ENCODE data around the gene NBPF1.

DNA sequence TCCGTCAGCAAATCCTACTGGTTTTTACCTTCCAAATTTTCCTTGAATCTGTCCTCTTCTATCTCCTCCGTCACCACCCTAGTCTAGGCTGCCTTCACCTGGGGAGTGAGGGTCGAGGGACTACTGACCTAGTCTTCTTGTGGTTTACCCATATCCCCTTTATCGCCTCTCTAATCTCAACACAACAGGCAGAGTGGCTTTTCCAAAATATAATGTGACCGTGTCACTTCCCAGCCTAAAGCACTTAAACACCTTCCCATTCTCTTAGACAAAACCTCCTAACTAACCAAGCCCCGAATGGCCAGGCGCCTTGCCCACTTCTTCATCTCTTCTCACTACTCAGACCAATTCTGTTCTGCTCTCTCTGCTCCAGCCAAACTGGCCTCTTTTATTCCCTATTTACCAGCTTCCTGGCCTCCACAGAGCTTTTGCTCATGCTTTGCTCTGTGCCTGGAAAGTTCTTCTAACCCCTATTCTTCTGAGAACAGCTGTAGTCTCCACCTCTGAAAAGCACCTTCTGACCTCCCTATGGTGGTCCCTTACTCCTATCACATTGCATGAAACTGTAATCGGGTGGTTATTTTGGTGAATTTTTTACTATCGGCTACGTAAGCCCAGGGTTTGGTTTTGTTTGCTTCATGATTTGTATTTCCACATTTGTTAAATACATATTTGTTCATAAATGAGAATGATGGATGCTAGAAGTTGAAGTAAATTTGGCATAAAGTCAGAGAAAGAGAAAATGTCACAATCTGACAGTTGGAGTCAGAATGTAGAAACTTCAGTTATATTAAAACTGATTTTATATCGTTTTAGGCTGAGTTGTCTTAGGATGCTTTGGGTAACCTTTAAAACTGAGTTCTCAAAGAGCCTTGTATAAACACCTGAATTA, 1.2 kb upstream of the NBPF1 start:
- no peak for TF ChIP-seq SP1 (IDR thresholded peaks at IDR 0.05)
- TF ChIP-seq ARNT (IDR thresholded peaks at IDR 0.05): no peak
- TF ChIP-seq FOXA1 (IDR thresholded peaks at IDR 0.05): no peak
- no peak for TF ChIP-seq BHLHE40 (IDR thresholded peaks at IDR 0.05; ENCODE audit: borderline replicate concordance)
- TF ChIP-seq NFRKB (IDR thresholded peaks at IDR 0.05): no peak
- no peak for TF ChIP-seq TARDBP (IDR thresholded peaks at IDR 0.05)
- no peak for TF ChIP-seq FOXM1 (IDR thresholded peaks at IDR 0.05; ENCODE audit: borderline replicate concordance)
- no peak for TF ChIP-seq HDGF (IDR thresholded peaks at IDR 0.05; ENCODE audit: borderline replicate concordance)
- no peak for TF ChIP-seq ZNF384 (IDR thresholded peaks at IDR 0.05)
- TF ChIP-seq SUZ12 (IDR thresholded peaks at IDR 0.05): no peak
- TF ChIP-seq CTBP1 (IDR thresholded peaks at IDR 0.05; ENCODE audit: borderline replicate concordance): no peak

All from HEK293T (cell line).